Omental fat pad (tissue), 4 donors: ENCODE measurements around the gene ERAL1. TPM values are rescaled to one million over a fixed set of nuclear protein-coding genes. Genes with fewer than 3 reads are reported as not detected.

Source experiments
- ATAC-seq: fragments of 150-250 bp; one replicate; pipeline ENCODE4 v1.9.1; 2016; ENCODE audit warnings: mild to moderate bottlenecking, moderate library complexity; ENCODE audit not compliant: low FRiP score
- DNase-seq: peaks from one replicate; pipeline ENCODE4 v3.0.0-alpha.2; 2019; ENCODE audit warnings: low spot score
- total RNA-seq, 4 donors: library from RNA; depleted of rRNA; stranded (reverse); fragments of >200 nt; gene quantifications; one replicate each; pipeline ENCODE4 v1.1.0, GENCODE V29; 2016
- TF ChIP-seq, protein P1 (sequence below), 3 donors: fragments of 450-650 bp; IDR thresholded peaks; one replicate each; pipeline ENCODE4 v1.5.1; 2016 to 2017; ENCODE audit warnings: antibody characterized with exemption in 3 of 3, mild to moderate bottlenecking in 3 of 3, moderate library complexity in 2 of 3

ERAL1 gene
- total RNA-seq, 4 donors from 2014 or later, result 21.3 to 35.9 (median 27.8) TPM

DNA sequence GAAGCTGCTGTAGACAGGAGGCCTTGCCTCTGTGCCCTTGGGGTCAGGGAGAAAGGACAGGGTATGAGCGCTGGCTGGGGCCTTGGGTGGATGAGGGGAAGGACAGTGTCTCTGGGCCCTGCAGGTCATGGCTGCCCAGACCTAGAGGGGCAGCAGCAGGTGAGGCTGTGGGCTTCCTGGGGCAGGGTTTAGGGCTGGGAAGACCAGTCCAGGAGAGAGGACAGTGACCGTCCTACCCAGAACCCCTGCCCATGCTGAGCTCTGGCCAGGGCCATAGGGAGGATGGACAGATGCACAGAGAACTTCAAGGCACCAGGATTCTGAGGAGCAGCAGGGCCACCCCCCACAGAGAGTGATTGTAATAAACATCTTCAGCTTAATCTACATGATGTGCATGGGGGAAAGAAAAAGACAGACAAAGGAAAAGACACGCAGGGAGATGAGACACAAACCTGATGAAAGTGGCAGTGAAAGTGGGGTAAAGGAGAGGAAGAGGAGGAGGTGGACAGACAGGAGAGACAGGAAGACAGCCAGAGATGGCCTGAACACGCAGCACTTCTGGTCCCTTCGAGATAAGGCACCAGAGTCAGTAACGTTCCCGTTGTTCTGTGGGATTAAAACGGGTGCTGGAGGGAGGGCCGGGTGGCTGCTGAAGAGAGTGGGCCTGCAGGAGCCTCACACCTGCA lies 25.2 kb downstream of the ERAL1 start:
- TF ChIP-seq, protein P1, sequence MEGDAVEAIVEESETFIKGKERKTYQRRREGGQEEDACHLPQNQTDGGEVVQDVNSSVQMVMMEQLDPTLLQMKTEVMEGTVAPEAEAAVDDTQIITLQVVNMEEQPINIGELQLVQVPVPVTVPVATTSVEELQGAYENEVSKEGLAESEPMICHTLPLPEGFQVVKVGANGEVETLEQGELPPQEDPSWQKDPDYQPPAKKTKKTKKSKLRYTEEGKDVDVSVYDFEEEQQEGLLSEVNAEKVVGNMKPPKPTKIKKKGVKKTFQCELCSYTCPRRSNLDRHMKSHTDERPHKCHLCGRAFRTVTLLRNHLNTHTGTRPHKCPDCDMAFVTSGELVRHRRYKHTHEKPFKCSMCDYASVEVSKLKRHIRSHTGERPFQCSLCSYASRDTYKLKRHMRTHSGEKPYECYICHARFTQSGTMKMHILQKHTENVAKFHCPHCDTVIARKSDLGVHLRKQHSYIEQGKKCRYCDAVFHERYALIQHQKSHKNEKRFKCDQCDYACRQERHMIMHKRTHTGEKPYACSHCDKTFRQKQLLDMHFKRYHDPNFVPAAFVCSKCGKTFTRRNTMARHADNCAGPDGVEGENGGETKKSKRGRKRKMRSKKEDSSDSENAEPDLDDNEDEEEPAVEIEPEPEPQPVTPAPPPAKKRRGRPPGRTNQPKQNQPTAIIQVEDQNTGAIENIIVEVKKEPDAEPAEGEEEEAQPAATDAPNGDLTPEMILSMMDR (IDR thresholded peaks at IDR 0.05), result no peak
- DNase-seq (no peak), ATAC-seq (no peak)

DNA sequence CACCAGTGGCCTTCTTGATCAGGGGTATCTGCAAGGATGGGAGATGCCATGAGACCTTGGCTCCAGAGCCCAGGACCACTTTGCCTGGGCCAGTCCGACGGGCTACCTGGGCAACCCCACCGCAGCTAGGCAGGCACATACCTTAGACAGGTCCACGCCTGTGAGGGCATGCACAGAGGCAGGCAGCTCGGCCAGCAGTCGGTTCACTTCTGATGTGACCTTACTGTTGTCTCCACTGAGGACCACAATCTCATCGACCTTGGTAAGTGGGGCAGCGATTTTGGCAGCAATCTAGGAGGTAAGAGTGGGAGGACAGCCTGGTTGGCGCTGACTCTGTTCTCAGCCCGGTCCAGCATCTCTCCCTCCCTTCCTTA lies 25.7 kb downstream of the ERAL1 start:
- DNase-seq (no peak), ATAC-seq (no peak)
- TF ChIP-seq, protein P1 (IDR thresholded peaks at IDR 0.05), result no peak

DNA sequence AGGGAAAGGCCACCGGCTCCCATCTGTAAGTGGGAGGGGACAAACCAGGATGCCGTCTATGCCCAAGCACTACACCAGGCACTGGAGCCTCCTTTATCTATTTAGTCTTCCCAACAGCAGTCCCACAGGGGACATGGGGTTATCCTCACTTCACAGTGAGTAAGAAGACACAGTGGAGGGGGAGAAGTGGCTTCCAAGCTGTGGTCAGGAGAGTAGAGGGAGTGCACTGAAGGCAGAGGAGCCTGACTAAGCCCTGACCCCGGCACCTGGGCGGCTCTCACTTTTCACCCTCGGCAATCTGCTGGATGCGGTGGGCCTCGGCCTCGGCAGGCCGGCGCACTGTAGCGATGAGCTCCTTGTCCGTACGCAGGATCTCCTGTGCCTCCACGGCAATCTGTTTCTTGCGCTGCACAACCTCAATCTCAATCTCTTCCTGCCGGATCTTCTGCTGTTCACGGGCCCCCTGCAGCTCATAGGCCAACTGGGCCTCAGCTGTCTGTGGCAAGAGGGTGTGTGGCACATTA lies 26.8 kb downstream of the ERAL1 start:
- no peak for DNase-seq
- TF ChIP-seq, protein P1 (IDR thresholded peaks at IDR 0.05), result no peak
- ATAC-seq, result no peak

DNA sequence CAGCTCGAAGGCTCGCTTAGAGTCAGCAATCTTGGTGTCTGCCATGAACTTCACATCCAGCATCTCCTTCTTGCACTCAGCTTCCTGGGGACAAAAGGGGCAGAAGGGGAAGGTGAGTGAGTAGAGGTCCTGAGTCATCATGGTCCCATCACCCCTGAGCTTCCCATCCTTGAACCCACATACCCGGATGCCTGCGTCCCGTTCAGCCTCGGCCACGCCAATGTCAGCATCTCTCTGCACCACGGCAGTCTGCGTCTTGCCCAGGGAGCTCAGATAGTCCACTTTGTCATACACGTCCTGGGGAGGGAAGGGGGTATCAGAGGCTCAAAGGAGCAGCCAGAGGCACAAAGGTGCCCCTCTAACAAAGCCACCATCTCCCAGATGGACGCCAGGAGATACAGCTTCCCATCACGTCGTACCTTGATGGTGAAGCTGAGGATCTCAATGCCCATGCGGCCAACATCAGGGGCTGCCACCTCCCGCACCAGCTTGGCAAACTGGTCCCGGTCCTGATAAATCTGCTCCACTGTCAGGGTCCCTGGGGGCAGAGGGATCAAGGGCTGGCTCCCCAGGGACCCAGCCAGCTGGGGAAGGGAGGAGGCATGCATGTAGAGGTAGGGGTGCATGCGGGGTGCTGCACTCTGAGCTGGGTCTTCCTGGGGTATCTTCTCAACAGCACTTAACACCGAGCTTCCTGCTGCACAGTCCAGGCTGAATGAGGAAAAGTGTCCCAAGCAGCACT lies 27.5 kb downstream of the ERAL1 start:
- TF ChIP-seq, protein P1 (IDR thresholded peaks at IDR 0.05), result no peak
- ATAC-seq, result no peak
- DNase-seq, result no peak

DNA sequence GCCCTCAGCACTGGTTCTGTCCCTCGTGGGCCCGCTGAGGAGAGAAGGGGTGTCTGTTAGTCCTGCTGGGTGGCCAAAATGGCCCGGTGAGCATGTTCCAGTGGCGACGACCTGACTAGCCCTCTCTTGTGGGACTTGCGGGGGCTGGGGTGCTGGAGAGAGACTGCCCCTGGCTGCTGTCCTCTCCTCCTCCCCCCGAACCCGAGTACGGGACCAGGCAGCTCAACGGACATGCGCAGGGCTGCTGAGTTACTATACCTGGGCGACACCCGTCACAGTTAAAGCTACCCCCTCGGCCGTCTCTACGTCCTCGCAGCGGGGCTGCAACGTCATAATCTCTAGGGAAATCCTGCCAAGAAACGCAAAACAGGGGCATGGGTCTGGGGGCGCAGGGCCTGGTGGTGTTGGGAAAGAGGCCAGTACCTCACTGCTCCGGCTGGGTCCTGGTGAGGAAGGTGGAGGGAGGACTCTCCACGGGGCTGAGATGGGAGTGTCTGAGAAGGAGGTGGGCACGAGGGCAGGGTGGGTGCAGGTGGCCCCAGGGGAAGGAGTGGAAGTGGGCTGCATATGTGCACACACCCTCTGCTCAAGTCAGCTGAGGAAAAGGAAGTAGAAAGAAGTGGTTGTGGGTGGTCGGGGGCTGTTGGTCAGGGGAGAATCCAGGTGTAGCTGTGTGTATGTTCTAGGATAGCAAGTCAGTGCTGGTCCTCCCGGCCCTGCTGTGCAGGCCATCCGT lies 29.3 kb downstream of the ERAL1 start:
- no peak for ATAC-seq
- TF ChIP-seq, protein P1 (IDR thresholded peaks at IDR 0.05), result no peak

DNA sequence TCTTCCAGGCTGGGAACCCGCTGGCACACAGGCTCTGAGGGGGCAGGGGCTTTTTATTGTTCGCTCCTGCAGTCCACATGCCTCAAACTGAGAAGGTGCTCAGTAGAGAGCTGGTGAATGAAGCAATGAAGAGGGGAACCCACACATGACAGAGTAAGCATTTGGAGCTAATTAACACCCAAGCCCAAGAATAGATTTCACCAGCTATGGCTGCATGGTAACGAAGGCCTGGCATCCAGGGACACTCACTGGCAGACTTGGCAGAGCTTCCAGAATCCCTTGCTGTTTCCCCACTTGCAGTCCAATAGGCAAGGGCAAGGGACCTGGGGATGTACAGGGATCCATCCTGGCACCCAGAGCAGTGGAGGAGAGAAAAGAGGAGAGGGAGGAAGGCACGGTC lies 30.5 kb downstream of the ERAL1 start:
- DNase-seq, result no peak
- ATAC-seq, result no peak
- TF ChIP-seq, protein P1 (IDR thresholded peaks at IDR 0.05), result no peak

More for the DNA sequence above, 29.3 kb downstream of the ERAL1 start:
- no peak for DNase-seq
